Measurements from ENCODE around the gene METTL25B. TPM values are rescaled to one million over a fixed set of nuclear protein-coding genes. Genes with fewer than 3 reads are reported as not detected.

The METTL25B gene
- total and polyA plus RNA-seq, 2 donors (not counting 3 experiments of a cell fraction or from before 2014, with no cell fraction given) = 12.8 to 15.0 TPM

DNA sequence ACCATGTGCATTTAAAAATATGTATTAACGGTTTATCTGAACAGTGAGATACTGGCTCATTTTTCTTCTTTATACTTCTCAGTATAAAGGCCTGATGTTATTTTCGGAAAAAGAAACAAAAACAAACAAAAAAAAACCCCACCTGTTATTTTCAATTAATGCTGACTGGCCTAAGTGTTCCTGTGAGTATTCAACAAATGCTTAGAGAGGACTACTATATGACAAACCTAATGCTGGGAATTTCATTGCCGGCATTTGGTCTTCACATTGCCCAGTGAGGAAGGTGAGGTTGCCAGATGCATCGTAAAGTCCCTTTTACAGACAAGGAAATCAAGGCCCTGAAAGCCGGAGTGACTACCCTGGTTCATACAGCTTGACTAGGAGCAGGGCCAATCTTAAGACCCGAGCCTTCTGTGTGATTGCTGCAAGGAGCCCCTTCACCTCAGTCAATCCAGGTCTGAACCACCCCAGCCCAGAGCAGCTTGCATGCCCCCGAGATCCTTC is 12.0 kb downstream of the METTL25B start:
- Histone ChIP-seq H3K27me3 (ENCODE audit: control insufficient read depth in 2 of 2, insufficient read depth in 2 of 2, low read length in 2 of 2) (no peaks in the 10 kb centered on the region), H3K9me3 (replicated peaks; ENCODE audit: control insufficient read depth, insufficient read depth, low read length) (no peaks in the 10 kb centered on the region), H4K20me1 (replicated peaks; ENCODE audit: control insufficient read depth, extremely low read depth, insufficient read depth, low read length) (no peaks in the 10 kb centered on the region), H3K9ac (replicated peaks; ENCODE audit: extremely low read depth, insufficient read depth, low read length) (peak overlapping the region; percentile 57), H2AFZ (ENCODE audit: low read depth, low read length) (peak overlapping the region; percentile 21), H3K27ac (ENCODE audit: insufficient read depth, low read depth, low read length) (peak overlapping the region; percentile 7), H3K36me3 (ENCODE audit: control insufficient read depth in 2 of 2, extremely low read depth in 1 of 2, insufficient read depth in 2 of 2, low read length in 2 of 2) (peaks cover 11 to 25% of the 10 kb centered on the region in 2 experiments), H3K4me2 (ENCODE audit: insufficient read depth, low read length) (peak overlapping the region; percentile 75), H3K9me1 (replicated peaks; ENCODE audit: control insufficient read depth, extremely low read depth, insufficient read depth, low read length) (no peaks in the 10 kb centered on the region), H3K79me2 (ENCODE audit: control insufficient read depth, insufficient read depth, low read length) (peaks cover 21% of the 10 kb centered on the region), H3K4me3 (replicated peaks in 1 of 3; ENCODE audit: insufficient read depth in 1 of 3, low read depth in 1 of 3, low read length in 3 of 3) (peak overlapping the region; percentile 59 to 67 (median 61)), H3K4me1 (ENCODE audit: control insufficient read depth, extremely low read depth, insufficient read depth, low read length) (peaks cover 13% of the 10 kb centered on the region)
- FAIRE-seq (peak; percentile 57), DNase-seq (ENCODE audit: low read depth, low spot score) (no peak)
- POLR2A ChIA-PET = interaction anchor here (0.6 to 1.4 kb wide), 4 partner anchors 10 to 27 kb away, joined by 3 to 15 read pairs (median 10); partner anchors contain the start of genes HDGF, ISG20L2, METTL25B and PRCC
- CTCF ChIA-PET = interaction anchor here (0.8 to 2.6 kb wide), 9 partner anchors 12 to 188 kb away, joined by 3 to 52 read pairs (median 5); partner anchors contain the start of genes HDGF, ISG20L2, METTL25B and PRCC
- TF ChIP-seq POLR2A (IDR thresholded peaks at IDR 0.05; ENCODE audit: low read depth, low read length) (no peak), FOS (IDR thresholded peaks at IDR 0.05; ENCODE audit: borderline replicate concordance, insufficient read depth, low read length) (no peak), MYC (IDR thresholded peaks at IDR 0.05; ENCODE audit: low read depth, low read length) (no peak), POLR2AphosphoS5 (IDR thresholded peaks at IDR 0.05; ENCODE audit: insufficient read depth, low read depth, low read length) (no peak), GATA2 (IDR thresholded peaks at IDR 0.05; ENCODE audit: insufficient read depth, insufficient read length, low read depth, low read length) (no peak), JUN (IDR thresholded peaks at IDR 0.05; ENCODE audit: borderline replicate concordance, insufficient read depth, insufficient read length, low read depth) (no peak), EZH2 (IDR thresholded peaks at IDR 0.05; ENCODE audit: borderline replicate concordance, low read depth, low read length, severe bottlenecking) (no peak)
- TF ChIP-seq, protein P1, sequence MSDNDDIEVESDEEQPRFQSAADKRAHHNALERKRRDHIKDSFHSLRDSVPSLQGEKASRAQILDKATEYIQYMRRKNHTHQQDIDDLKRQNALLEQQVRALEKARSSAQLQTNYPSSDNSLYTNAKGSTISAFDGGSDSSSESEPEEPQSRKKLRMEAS (IDR thresholded peaks at IDR 0.05; ENCODE audit: insufficient read depth, insufficient read length) = no peak
- TF ChIP-seq, protein P2, sequence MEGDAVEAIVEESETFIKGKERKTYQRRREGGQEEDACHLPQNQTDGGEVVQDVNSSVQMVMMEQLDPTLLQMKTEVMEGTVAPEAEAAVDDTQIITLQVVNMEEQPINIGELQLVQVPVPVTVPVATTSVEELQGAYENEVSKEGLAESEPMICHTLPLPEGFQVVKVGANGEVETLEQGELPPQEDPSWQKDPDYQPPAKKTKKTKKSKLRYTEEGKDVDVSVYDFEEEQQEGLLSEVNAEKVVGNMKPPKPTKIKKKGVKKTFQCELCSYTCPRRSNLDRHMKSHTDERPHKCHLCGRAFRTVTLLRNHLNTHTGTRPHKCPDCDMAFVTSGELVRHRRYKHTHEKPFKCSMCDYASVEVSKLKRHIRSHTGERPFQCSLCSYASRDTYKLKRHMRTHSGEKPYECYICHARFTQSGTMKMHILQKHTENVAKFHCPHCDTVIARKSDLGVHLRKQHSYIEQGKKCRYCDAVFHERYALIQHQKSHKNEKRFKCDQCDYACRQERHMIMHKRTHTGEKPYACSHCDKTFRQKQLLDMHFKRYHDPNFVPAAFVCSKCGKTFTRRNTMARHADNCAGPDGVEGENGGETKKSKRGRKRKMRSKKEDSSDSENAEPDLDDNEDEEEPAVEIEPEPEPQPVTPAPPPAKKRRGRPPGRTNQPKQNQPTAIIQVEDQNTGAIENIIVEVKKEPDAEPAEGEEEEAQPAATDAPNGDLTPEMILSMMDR (IDR thresholded peaks at IDR 0.05; ENCODE audit: extremely low read depth in 1 of 2, insufficient read depth in 1 of 2, low read depth in 1 of 2, low read length in 2 of 2) = no peak
- intact Hi-C loops (cut with micrococcal nuclease) = loop anchor here (5.0 kb wide), 1 partner anchor 152 kb away; the partner anchor contains the start of gene PEAR1
- BruUV-seq (replicated peaks) = TSS peak; percentile 1
- dilution Hi-C loops (cut with MboI; ENCODE audit: extremely low pct_ligation_motif_present, low sequenced_read_pairs) = no loop called here

Measured in endothelial cell of umbilical vein (primary cell).